ENCODE measurements around the gene PCAT7. TPM values are rescaled to one million over a fixed set of nuclear protein-coding genes. Genes with fewer than 3 reads are reported as not detected.
A peak's percentile ranks its signal among the peaks of the same experiment; 100 is the strongest.

The PCAT7 gene
- polyA plus RNA-seq, 2 of the 4 experiments (the other 2 are of a cell fraction), result 2.1 to 2.8 TPM

- POLR2A ChIA-PET, result no interaction called here
- H3K4me2 ChIP-seq, result no peak within 1 kb of the TSS
- peak in 1 of 2 experiments; percentile 52; a peak in 2 of 6 replicates for ATAC-seq
Observed at GRCh38 chr9:94593459-94594345, 38.8 kb downstream of the PCAT7 start, which contains the start of gene FBP2. FBP2 (minus strand) TSS chr9:94593824; CDS start chr9:94593726, 98 bp downstream.

GRCh38 chr9:94599102-94599501 lies 44.2 kb downstream of the PCAT7 start:
- H3K9me3 ChIP-seq, result no peaks in the 10 kb centered on the region
- H3K27ac ChIP-seq, result no peak overlapping the region
- H3K4me1 ChIP-seq, result no peaks in the 10 kb centered on the region
- no peak overlapping the region for H3K4me2 ChIP-seq
- ATAC-seq (no peak), DNase-seq (ENCODE audit: low read depth in 1 of 2, low spot score in 1 of 2) (no peak), FAIRE-seq (no peak)
- TF ChIP-seq MAFK (IDR thresholded peaks at IDR 0.05; ENCODE audit: partially characterized antibody) (no peak), SREBF2 (IDR thresholded peaks at IDR 0.05) (no peak), JUN (IDR thresholded peaks at IDR 0.05) (no peak), EP300 (IDR thresholded peaks at IDR 0.05) (no peak), REST (IDR thresholded peaks at IDR 0.05) (no peak)
- WGBS (ENCODE audit: missing lambda C conversion rate), result 54% methylated on average over 7 of the region's 7 CpGs
- no peak overlapping the region for H3K4me3 ChIP-seq
- POLR2A ChIA-PET, result no interaction called here
- CTCF ChIA-PET, result interaction anchor here (1.1 to 3.6 kb wide), 3 partner anchors 10 to 45 kb away, joined by 3 to 29 read pairs (median 4); partner anchors contain the start of gene PCAT7

More at GRCh38 chr9:94593459-94594345, 38.8 kb downstream of the PCAT7 start, which contains the start of gene FBP2:
- 63% methylated on average over 21 of the region's 21 CpGs for WGBS (ENCODE audit: missing lambda C conversion rate)
- Histone ChIP-seq H3K4me3 (no peak within 1 kb of the TSS), H3K27ac (no peak within 1 kb of the TSS), H3K4me1 (no peaks in the 10 kb centered on the region), H3K9me3 (no peaks in the 10 kb centered on the region)
- TF ChIP-seq GATA3 (IDR thresholded peaks at IDR 0.05; ENCODE audit: borderline replicate concordance) (no peak), MAZ (IDR thresholded peaks at IDR 0.05; ENCODE audit: borderline replicate concordance, low read depth, low read length) (no peak), JUN (IDR thresholded peaks at IDR 0.05) (no peak)
- FAIRE-seq (no peak), DNase-seq (ENCODE audit: low read depth in 1 of 2, low spot score in 1 of 2) (no peak)
- CTCF ChIA-PET, result interaction anchor here (0.8 to 2.9 kb wide), 5 partner anchors 8 to 39 kb away, joined by 3 to 7 read pairs (median 5); partner anchors contain the start of gene PCAT7

GRCh38 chr9:94600258-94600657 lies 45.4 kb downstream of the PCAT7 start:
- FAIRE-seq (no peak), ATAC-seq (no peak), DNase-seq (ENCODE audit: low read depth in 1 of 2, low spot score in 1 of 2) (no peak)
- CTCF ChIA-PET, result interaction anchor here (0.6 to 3.6 kb wide), 6 partner anchors 9 to 665 kb away, joined by 3 to 29 read pairs (median 3); partner anchors contain the start of gene PCAT7
- Histone ChIP-seq H3K9me3 (no peaks in the 10 kb centered on the region), H3K4me3 (no peak overlapping the region), H3K27ac (no peak overlapping the region), H3K4me2 (no peak overlapping the region), H3K4me1 (no peaks in the 10 kb centered on the region)
- POLR2A ChIA-PET, result no interaction called here
- WGBS (ENCODE audit: missing lambda C conversion rate), result 67% methylated on average over 8 of the region's 8 CpGs
- TF ChIP-seq EHMT2 (IDR thresholded peaks at IDR 0.05; ENCODE audit: low read depth), result no peak
- no peak for TF ChIP-seq CHD4 (IDR thresholded peaks at IDR 0.05; ENCODE audit: borderline replicate concordance)

- Histone ChIP-seq H3K27ac (no peak overlapping the region), H3K9me3 (no peaks in the 10 kb centered on the region), H3K4me3 (no peak overlapping the region), H3K4me1 (no peaks in the 10 kb centered on the region), H3K4me2 (no peak overlapping the region)
- FAIRE-seq (no peak), ATAC-seq (no peak), DNase-seq (ENCODE audit: low read depth in 1 of 2, low spot score in 1 of 2) (no peak)
- 43% methylated on average over 9 of the region's 10 CpGs for WGBS (ENCODE audit: missing lambda C conversion rate)
- POLR2A ChIA-PET, result no interaction called here
- CTCF ChIA-PET, result interaction anchor here (0.6 to 3.6 kb wide), 4 partner anchors 13 to 664 kb away, joined by 3 to 29 read pairs (median 3); partner anchors contain the start of gene PCAT7
- TF ChIP-seq RAD21 (conservative IDR thresholded peaks at IDR 0.05 in 1 of 2, IDR thresholded peaks at IDR 0.05 in 1 of 2) (no peak), RCOR1 (IDR thresholded peaks at IDR 0.05; ENCODE audit: low read depth, low read length) (no peak), RNF2 (IDR thresholded peaks at IDR 0.05; ENCODE audit: borderline replicate concordance, low read depth) (no peak), ATOH8 (CRISPR knock-in tag; IDR thresholded peaks at IDR 0.05; ENCODE audit: low read depth) (no peak), CEBPB (IDR thresholded peaks at IDR 0.05) (no peak), FOSL2 (IDR thresholded peaks at IDR 0.05) (no peak), FOSL2 (CRISPR knock-in tag; IDR thresholded peaks at IDR 0.05) (no peak), REST (IDR thresholded peaks at IDR 0.05) (no peak), PBX3 (IDR thresholded peaks at IDR 0.05) (no peak), JUNB (IDR thresholded peaks at IDR 0.05) (no peak), TP53 (CRISPR knock-in tag; IDR thresholded peaks at IDR 0.05) (no peak)
Observed at GRCh38 chr9:94600715-94601114, 45.8 kb downstream of the PCAT7 start.

All from A549 (cell line).